ENCODE results near the gene YY1AP1. TPM values are rescaled to one million over a fixed set of nuclear protein-coding genes. Genes with fewer than 3 reads are reported as not detected.

The YY1AP1 gene
- total RNA-seq = 53.5 and 67.9 TPM in 2 replicates

GRCh38 chr1:155688324-155689080 lies at the start of gene YY1AP1:
Gene YY1AP1, minus strand, starts transcription at chr1:155688774. Its CDS starts 8,338 bp downstream, at chr1:155680436.

GRCh38 chr1:155689081-155689607 lies 570 bp upstream of the YY1AP1 start, which contains the start of gene DAP3:
Gene DAP3, plus strand, starts transcription at chr1:155689091. Its CDS starts 20,689 bp downstream, at chr1:155709780.

GRCh38 chr1:155609515-155610256 lies 78.9 kb downstream of the YY1AP1 start, which contains the start of gene MSTO1:
Gene MSTO1, plus strand, starts transcription at chr1:155610218. Its CDS starts 31 bp downstream, at chr1:155610249.

Other genes with a start within 250 kb of the YY1AP1 start
- 21.7 and 37.5 TPM in 2 replicates for gene ASH1L, start 126.0 kb downstream of the YY1AP1 start, total RNA-seq
- gene MSTO1, start 78.6 kb downstream of the YY1AP1 start, total RNA-seq = 18.0 and 23.4 TPM in 2 replicates
- gene DAP3, start 317 bp upstream of the YY1AP1 start, total RNA-seq = 89.9 and 103 TPM in 2 replicates
- 25.1 and 31.3 TPM in 2 replicates for gene GON4L, start 168.4 kb upstream of the YY1AP1 start, total RNA-seq
- 46.0 and 59.5 TPM in 2 replicates for gene SYT11, start 170.8 kb upstream of the YY1AP1 start, total RNA-seq
- 39.5 and 55.5 TPM in 2 replicates for gene RIT1, start 222.6 kb upstream of the YY1AP1 start, total RNA-seq
- 24.3 and 26.5 TPM in 2 replicates for gene KHDC4, start 245.6 kb upstream of the YY1AP1 start, total RNA-seq

Measured in regular cardiac myocyte (primary cell).